ENCODE results near the gene ARHGAP30. TPM values are rescaled to one million over a fixed set of nuclear protein-coding genes. Genes with fewer than 3 reads are reported as not detected.
"Not testable (repeated sequence)": the region's sequence is repeated elsewhere in the genome, so short reads cannot be mapped to it uniquely, and the experiment has no call there.

ARHGAP30 gene
- total RNA-seq, 1 donor from 2014 or later, result not detected

- DNase-seq (ENCODE audit: low read depth), result peak; percentile 97
Observed at GRCh38 chr1:161045736-161046604, 23.7 kb downstream of the ARHGAP30 start, which contains the start of gene USF1. Gene USF1, minus strand, starts transcription at chr1:161045977. Its CDS starts 2,702 bp downstream, at chr1:161043275.

GRCh38 chr1:161044908-161045735, 24.6 kb downstream of the ARHGAP30 start:
- DNase-seq (ENCODE audit: low read depth), result peak; percentile 90

GRCh38 chr1:161044535-161044907, 25.2 kb downstream of the ARHGAP30 start:
- DNase-seq (ENCODE audit: low read depth), result no peak

DNA sequence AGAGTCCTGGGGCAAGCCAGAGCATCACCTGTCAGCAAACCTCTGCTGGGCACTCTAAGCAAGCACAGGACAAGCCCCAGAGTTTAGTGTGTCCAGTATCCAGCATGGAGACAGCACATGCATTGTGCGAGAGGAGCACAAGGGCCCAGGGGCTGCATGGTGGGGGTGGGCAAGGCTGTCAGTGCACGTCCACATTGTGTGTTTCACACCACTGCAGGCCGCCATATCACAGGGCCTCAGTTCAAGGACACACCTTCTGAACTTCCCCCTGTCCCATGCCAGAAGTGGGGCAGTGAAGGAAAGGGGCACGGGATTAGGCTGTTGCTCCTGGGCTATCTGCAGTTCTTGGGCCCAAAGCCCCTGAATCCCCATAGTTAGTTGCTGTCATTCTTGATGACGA, 30.1 kb downstream of the ARHGAP30 start:
- DNase-seq (ENCODE audit: low read depth), result no peak

DNA sequence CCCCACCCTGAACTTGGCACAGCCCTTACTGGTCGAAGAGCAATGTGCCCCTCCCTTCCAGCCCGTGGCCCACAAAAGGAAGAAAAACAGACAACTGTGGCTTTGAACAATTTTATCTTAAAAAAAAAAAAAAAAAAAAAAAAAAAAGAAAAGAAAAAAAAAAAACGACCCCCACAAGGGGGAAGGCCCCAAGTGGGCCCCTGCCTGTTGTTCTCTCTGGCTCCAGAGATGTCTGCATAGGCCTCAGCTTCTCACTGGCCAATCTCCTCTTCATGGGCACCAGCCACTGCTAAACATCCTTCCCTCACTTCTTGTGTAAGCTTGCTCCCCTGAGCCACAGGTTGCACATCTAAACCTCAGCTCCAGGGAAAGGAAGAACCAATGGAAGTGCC, 30.5 kb downstream of the ARHGAP30 start:
- no peak for DNase-seq (ENCODE audit: low read depth)

DNA sequence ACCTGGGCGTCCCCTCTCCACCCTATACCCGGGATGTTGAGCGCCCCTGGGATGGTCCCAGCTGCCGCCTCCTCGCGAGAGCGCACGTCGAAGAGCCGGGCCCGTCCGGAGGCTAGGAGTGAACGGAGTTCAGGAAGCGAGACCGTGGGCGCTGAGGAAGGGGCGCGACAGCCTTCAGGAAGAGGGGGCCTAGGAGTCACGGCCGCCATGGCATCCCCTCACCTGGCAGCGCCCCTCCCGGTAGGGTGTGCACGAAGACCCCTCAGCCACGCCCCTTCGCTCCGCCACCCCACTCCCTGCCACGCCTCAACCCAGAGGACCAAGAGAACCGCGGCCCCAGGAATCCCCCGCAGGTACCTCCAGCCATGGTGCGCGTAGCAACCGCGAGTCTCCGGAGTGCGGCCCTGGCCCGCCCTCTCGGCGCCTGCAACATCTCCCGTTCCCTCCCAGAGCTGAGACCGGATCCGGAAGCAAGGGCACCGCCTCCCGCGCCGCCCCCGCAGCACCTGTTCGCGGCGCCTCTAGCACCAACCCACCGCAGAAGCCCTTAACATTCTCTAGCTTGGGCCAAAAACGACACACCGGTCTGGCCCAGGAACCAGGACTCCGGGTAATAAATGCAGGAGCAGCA, 31.1 kb downstream of the ARHGAP30 start, which contains the start of gene TSTD1:
TSS of gene TSTD1 (minus strand) at position 442 of the 631 bp plus-strand sequence. CDS start at position 367, 75 bp downstream.
- peak; percentile 79 for DNase-seq (ENCODE audit: low read depth)

GRCh38 chr1:161037661-161038522, 31.8 kb downstream of the ARHGAP30 start:
- DNase-seq (ENCODE audit: low read depth), result no peak

GRCh38 chr1:161033751-161034150, 35.9 kb downstream of the ARHGAP30 start:
- no peak for DNase-seq (ENCODE audit: low read depth)

GRCh38 chr1:161032409-161032808, 37.3 kb downstream of the ARHGAP30 start:
- peak; percentile 49 for DNase-seq (ENCODE audit: low read depth)

DNA sequence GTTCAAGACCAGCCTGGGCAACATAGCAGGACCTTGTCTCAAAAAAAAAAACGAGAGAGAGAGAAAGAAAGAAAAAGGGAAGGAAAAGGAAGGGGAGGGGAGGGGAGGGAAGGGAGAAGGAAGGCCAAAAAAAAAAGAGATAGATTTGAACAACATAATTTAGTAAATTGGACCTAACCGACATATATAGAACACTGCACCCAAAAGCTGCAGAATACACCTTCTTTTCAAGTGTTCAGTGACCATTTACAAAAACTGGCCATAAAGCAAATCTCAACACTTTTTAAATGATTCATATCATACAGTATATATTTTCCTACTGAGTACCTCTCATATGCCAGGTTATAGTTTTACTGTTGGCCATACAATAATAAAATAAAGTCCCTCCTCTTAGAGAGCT, 37.8 kb downstream of the ARHGAP30 start:
- DNase-seq (ENCODE audit: low read depth), result no peak

- not testable (repeated sequence) for DNase-seq (ENCODE audit: low read depth)
Observed at GRCh38 chr1:161029466-161029865, 40.2 kb downstream of the ARHGAP30 start.

DNA sequence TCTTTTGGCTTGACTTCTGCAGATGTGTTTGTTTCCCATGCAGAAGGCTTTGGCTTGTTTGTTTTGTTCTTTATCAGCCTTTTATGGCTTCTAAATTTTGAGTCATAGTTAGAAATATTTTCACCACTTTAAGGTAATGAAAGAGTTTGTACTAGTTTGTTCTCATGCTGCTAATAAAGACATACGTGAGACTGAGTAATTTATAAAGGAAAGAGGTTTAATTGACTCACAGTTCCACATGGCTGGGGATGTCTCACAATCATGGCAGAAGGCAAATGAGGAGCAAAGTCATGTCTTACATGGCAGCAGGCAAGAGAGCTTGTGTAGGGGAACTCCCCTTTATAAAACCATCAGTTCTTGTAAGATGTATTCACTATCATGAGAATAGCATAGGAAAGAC, 42.7 kb downstream of the ARHGAP30 start:
- DNase-seq (ENCODE audit: low read depth), result not testable (repeated sequence)

DNA sequence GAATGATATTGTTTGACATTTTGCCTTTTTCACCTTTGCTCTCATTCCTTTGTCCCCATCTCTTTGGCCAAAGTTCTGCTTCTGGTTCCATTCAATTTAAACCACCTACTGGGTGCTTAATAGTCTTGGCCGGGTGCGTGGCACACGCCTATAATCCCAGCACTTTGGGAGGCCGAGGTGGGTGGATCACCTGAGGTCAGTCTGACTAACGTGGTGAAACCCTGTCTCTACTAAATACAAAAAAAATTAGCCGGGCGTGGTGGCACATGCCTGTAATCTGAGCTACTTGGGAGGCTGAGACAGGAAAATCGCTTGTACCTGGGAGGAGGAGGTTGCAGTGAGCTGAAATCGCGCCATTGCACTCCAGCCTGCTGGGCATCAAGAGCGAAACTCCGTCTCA, 47.3 kb downstream of the ARHGAP30 start:
- DNase-seq (ENCODE audit: low read depth), result not testable (repeated sequence)

GRCh38 chr1:161021970-161022353, 47.7 kb downstream of the ARHGAP30 start:
- no peak for DNase-seq (ENCODE audit: low read depth)

DNA sequence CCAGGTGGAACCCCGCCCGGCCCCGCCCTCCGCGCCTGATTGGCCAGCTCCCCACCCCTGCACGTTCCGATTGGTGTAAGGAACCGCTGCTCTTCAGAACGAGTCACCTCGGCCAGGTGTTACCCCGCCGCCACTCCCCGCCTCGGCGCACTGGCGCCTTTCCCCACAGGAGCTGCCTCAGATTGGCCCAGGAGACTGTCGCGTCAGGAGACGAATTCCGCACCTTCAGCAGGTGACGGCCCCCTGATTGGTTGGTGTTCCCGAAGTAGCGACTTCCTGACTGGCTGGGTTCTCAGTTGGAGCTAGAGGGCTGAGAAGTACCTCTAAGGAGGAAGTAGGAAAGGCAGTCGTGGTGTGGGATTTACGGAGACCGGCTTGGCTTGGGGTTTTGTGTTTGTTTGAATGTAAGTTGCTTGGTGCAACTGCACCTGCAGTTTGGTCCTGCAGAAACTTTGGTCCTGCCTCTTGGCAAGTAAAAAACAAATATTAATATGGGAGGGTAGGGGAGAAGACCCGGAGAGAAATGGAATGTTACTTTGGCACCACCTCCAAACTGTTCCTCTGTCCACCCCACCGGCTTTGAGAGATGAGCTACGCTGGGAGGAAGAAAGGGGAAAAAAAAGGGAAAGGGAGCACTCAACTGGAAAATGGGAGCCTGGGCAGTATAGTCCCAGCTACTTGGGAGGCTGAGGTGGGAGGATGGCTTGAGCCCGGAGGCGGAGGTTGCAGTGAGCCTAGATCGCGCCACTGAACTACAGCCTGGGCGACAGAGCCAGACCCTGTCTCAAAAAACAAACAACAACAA, 48.3 kb downstream of the ARHGAP30 start:
- peak; percentile 20 for DNase-seq (ENCODE audit: low read depth)

GRCh38 chr1:161020509-161021164, 49.1 kb downstream of the ARHGAP30 start, which contains the start of gene F11R:
Gene F11R, minus strand, starts transcription at chr1:161021152. Its CDS starts 79 bp downstream, at chr1:161021073.
- no peak for DNase-seq (ENCODE audit: low read depth)

GRCh38 chr1:161019751-161020495, 49.8 kb downstream of the ARHGAP30 start:
- no peak for DNase-seq (ENCODE audit: low read depth)

GRCh38 chr1:161019111-161019660, 50.5 kb downstream of the ARHGAP30 start:
- DNase-seq (ENCODE audit: low read depth), result not testable (repeated sequence)

Measured in myocyte (in vitro differentiated cells).